OCI-LY7 (cell line): ENCODE measurements around the gene GDE1. TPM values are rescaled to one million over a fixed set of nuclear protein-coding genes. Genes with fewer than 3 reads are reported as not detected.

Experiments
- BruUV-seq: library from RNA; stranded (reverse); fragments of 400-500 nt; replicated peaks from 2 replicates; lab custom pipeline; 2021; lab: Mats Ljungman, UMichigan
- CTCF ChIA-PET: fragments of 300-600 bp; sonication (Branson Sonifier 250); formaldehyde crosslinking; loops from one replicate; lab custom pipeline; 2022; ENCODE audit warnings: antibody characterized with exemption; ENCODE audit not compliant: unreplicated experiment; lab: Charles Lee
- POLR2A ChIA-PET: fragments of 300-600 bp; sonication (Branson Sonifier 250); formaldehyde crosslinking; loops from one replicate; lab custom pipeline; 2022; ENCODE audit warnings: antibody characterized with exemption; lab: Charles Lee
- DNase-seq: peaks from one replicate; pipeline ENCODE4 v3.0.0-alpha.2; 2015; ENCODE audit warnings: low spot score
- H2AFZ ChIP-seq: fragments of 200-600 bp; sonication (generic), shearing (Covaris generic); 2 replicates; pipeline ENCODE4 v1.6.1; 2014; ENCODE audit warnings: mild to moderate bottlenecking, antibody characterized with exemption, low read length, moderate library complexity
- H3K27ac ChIP-seq: fragments of 200-600 bp; sonication (generic); 2 replicates; pipeline ENCODE4 v1.5.1; 2014; ENCODE audit warnings: mixed run types, low read depth, mild to moderate bottlenecking, moderate library complexity, low read length, inconsistent platforms; ENCODE audit not compliant: poor library complexity, severe bottlenecking
- H3K36me3 ChIP-seq: fragments of 200-600 bp; sonication (generic); 2 replicates; pipeline ENCODE4 v1.6.1; 2014; ENCODE audit warnings: mild to moderate bottlenecking, antibody characterized with exemption, low read length, moderate library complexity, mixed read lengths; ENCODE audit not compliant: insufficient read depth
- H3K4me1 ChIP-seq: fragments of 200-600 bp; sonication (generic); 2 replicates; pipeline ENCODE4 v1.5.1; 2014; ENCODE audit warnings: mild to moderate bottlenecking, low read length; ENCODE audit not compliant: insufficient read depth, poor library complexity, severe bottlenecking
- H3K4me2 ChIP-seq: fragments of 200-600 bp; sonication (generic); 2 replicates; pipeline ENCODE4 v1.6.1; 2014; ENCODE audit warnings: mild to moderate bottlenecking, low read length
- H3K4me3 ChIP-seq: fragments of 200-600 bp; sonication (generic); 2 replicates; pipeline ENCODE4 v1.5.1; 2014; ENCODE audit warnings: mild to moderate bottlenecking, low read depth, low read length; ENCODE audit not compliant: poor library complexity, severe bottlenecking
- H3K79me2 ChIP-seq: fragments of 200-600 bp; sonication (generic); 2 replicates; pipeline ENCODE4 v1.6.1; 2016; ENCODE audit warnings: low read depth, mild to moderate bottlenecking, low read length, moderate library complexity, mixed read lengths; ENCODE audit not compliant: insufficient read depth
- H3K9me2 ChIP-seq: fragments of 200-600 bp; sonication (generic); 2 replicates; pipeline ENCODE4 v1.6.1; 2016; ENCODE audit warnings: mild to moderate bottlenecking, low read length, mixed read lengths; ENCODE audit not compliant: insufficient read depth
- H3K9me3 ChIP-seq: fragments of 200-600 bp; sonication (generic); 2 replicates; pipeline ENCODE4 v1.6.1; 2014; ENCODE audit warnings: mild to moderate bottlenecking, mixed run types, low read length, mixed read lengths
- H4K20me1 ChIP-seq: fragments of 200-600 bp; sonication (generic); 2 replicates; pipeline ENCODE4 v1.6.1; 2014; ENCODE audit warnings: mild to moderate bottlenecking, antibody characterized with exemption, low read length, moderate library complexity, mixed read lengths; ENCODE audit not compliant: insufficient read depth
- EZH2phosphoT487 ChIP-seq: fragments of 200-600 bp; sonication (generic); IDR thresholded peaks from 2 replicates; pipeline ENCODE4 v1.6.1; 2018; ENCODE audit warnings: low read depth, borderline replicate concordance, mild to moderate bottlenecking, mixed run types, antibody characterized with exemption, low read length, moderate library complexity, mixed read lengths
- intact Hi-C: fragments of 100-400 bp; cut with micrococcal nuclease; formaldehyde crosslinking; loops from one replicate; pipeline ENCODE4 v1.10.0; 2022; ENCODE audit not compliant: unreplicated experiment
- total RNA-seq, 2 experiments: library from RNA; depleted of rRNA in 1 of 2; stranded (reverse); fragments of >200 nt in 1 of 2; shearing (Covaris generic) in 1 of 2; gene quantifications; 2 replicates each; pipeline ENCODE4 v1.2.3, GENCODE V29; 2014 to 2022
- TF ChIP-seq, protein P1 (sequence below): fragments of 200-600 bp; sonication (generic); conservative IDR thresholded peaks from 2 replicates; pipeline ENCODE4 v1.5.1; 2014; ENCODE audit warnings: mild to moderate bottlenecking, antibody characterized with exemption, low read length, moderate library complexity, mixed read lengths

Gene GDE1
- total RNA-seq, 2 experiments from 2014 or later: 23.4 to 30.8 TPM

DNA sequence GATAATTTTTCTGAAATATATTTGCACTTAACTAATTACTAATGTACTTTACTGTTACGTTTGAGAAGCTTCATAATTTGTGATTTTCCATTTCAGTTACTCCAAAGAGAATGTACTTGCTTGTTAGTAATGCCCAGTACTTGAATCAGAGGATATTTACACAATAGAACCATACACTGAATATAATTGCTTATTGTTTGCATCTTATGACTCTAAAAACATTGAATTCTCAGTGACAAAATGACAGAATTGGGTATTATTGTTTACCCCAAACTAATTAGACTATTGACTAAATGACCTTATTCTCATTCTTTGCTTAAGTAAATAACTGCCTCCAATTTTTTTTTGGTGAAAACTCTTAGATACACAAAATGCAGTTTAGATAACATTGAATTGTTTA lies 10.7 kb upstream of the GDE1 start:
- CTCF ChIA-PET: no interaction called here
- BruUV-seq: no TSS peak

DNA sequence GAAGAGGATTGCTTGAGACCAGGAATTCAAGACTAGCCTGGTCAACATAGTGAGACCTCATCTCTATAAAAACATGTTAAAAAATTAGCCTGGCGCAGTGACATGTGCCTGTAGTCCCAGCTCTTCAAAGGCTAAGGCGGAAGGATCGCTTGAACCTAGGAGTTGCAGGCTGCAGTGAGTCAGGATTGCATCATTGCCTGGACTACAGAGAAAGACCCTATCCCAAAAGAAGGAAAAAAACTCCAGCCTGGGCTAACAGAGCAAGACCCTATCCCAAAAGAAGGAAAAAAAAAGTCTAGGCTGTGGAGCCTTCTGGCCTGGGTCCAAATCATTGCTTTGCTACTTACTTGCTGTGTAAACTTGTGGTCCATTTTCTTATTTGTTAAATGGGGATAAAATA lies 6.8 kb upstream of the GDE1 start:
- Histone ChIP-seq H3K4me2 (no peak overlapping the region), H3K79me2 (peaks cover 43% of the 10 kb centered on the region), H3K9me2 (no peaks in the 10 kb centered on the region), H4K20me1 (no peaks in the 10 kb centered on the region; the same call in 1 of the 2 replicates), H3K4me3 (no peak overlapping the region), H3K36me3 (peaks cover 69% of the 10 kb centered on the region), H3K27ac (no peak overlapping the region), H2AFZ (no peak overlapping the region), H3K9me3 (no peaks in the 10 kb centered on the region), H3K4me1 (peaks cover 18% of the 10 kb centered on the region)
- ChIA-PET POLR2A (no interaction called here), CTCF (no interaction called here)
- no peak for DNase-seq
- TF ChIP-seq, protein P1, sequence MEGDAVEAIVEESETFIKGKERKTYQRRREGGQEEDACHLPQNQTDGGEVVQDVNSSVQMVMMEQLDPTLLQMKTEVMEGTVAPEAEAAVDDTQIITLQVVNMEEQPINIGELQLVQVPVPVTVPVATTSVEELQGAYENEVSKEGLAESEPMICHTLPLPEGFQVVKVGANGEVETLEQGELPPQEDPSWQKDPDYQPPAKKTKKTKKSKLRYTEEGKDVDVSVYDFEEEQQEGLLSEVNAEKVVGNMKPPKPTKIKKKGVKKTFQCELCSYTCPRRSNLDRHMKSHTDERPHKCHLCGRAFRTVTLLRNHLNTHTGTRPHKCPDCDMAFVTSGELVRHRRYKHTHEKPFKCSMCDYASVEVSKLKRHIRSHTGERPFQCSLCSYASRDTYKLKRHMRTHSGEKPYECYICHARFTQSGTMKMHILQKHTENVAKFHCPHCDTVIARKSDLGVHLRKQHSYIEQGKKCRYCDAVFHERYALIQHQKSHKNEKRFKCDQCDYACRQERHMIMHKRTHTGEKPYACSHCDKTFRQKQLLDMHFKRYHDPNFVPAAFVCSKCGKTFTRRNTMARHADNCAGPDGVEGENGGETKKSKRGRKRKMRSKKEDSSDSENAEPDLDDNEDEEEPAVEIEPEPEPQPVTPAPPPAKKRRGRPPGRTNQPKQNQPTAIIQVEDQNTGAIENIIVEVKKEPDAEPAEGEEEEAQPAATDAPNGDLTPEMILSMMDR: no peak
- TF ChIP-seq EZH2phosphoT487: no peak
- intact Hi-C loops: no loop called here
- no TSS peak for BruUV-seq

More for the DNA sequence above, 10.7 kb upstream of the GDE1 start:
- TF ChIP-seq EZH2phosphoT487: no peak
- Histone ChIP-seq H3K9me2 (no peaks in the 10 kb centered on the region), H3K79me2 (peaks cover 6% of the 10 kb centered on the region; the same call in 1 of the 2 replicates), H3K9me3 (no peaks in the 10 kb centered on the region), H2AFZ (no peak overlapping the region), H3K36me3 (peaks cover 94% of the 10 kb centered on the region), H4K20me1 (no peaks in the 10 kb centered on the region), H3K27ac (no peak overlapping the region), H3K4me1 (no peaks in the 10 kb centered on the region), H3K4me2 (no peak overlapping the region), H3K4me3 (no peak overlapping the region)
- DNase-seq: no peak
- intact Hi-C loops: no loop called here
- POLR2A ChIA-PET: no interaction called here

DNA sequence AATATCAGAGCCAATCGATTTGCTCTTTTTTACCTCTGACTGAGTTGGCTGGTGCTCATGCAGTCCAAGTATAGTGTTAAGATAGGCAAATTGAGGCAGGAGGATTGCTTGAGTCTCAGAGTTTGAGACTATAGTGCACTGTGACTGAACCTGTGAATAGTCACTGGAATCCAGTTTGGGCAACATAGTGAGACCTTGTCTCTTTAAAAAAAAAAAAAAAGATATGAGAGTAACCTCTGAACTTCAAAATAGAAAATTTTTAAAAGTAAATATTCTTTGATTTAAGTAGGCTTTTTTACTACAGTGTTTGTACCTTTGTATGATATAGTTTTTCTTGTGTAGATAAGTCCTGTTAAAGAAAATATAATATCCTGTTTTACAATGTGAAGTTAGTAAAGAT lies 5.3 kb upstream of the GDE1 start:
- peaks cover 54% of the 10 kb centered on the region for H3K36me3 ChIP-seq
- no peaks in the 10 kb centered on the region for H3K9me2 ChIP-seq
- no peaks in the 10 kb centered on the region for H3K9me3 ChIP-seq
- H3K4me2 ChIP-seq: no peak overlapping the region; the same call in 1 of the 2 replicates
- no TSS peak for BruUV-seq
- H3K27ac ChIP-seq: no peak overlapping the region
- H3K4me3 ChIP-seq: no peak overlapping the region
- ChIA-PET CTCF (no interaction called here), POLR2A (interaction anchor here (0.8 kb wide), 1 partner anchor 408 kb away, joined by 5 read pairs; no protein-coding TSS in a partner anchor)
- no peak overlapping the region for H2AFZ ChIP-seq
- peaks cover 32% of the 10 kb centered on the region for H3K4me1 ChIP-seq
- DNase-seq: no peak
- H3K79me2 ChIP-seq: peaks cover 43% of the 10 kb centered on the region
- intact Hi-C loops: no loop called here
- H4K20me1 ChIP-seq: no peaks in the 10 kb centered on the region; the same call in 1 of the 2 replicates
- TF ChIP-seq, protein P1: no peak
- TF ChIP-seq EZH2phosphoT487: no peak
